IMR-90 (cell line): ENCODE results near the gene ST6GALNAC2.

ENCODE experiments used
- CEBPB ChIP-seq: IDR thresholded peaks from 2 replicates; pipeline ENCODE4 v1.6.1; 2012; ENCODE audit warnings: low read depth, low read length, improper control_type of control experiment
- CTCF ChIP-seq: conservative IDR thresholded peaks from 2 replicates; pipeline ENCODE4 v1.5.1; 2012; ENCODE audit warnings: mild to moderate bottlenecking, low read depth, low read length, improper control_type of control experiment
- MAFK ChIP-seq: IDR thresholded peaks from 2 replicates; pipeline ENCODE4 v1.6.1; 2012; ENCODE audit warnings: low read depth, low read length, improper control_type of control experiment

GRCh38 chr17:76549215-76549518 is 36.5 kb downstream of the ST6GALNAC2 start:
- TF ChIP-seq CTCF: no peak
- TF ChIP-seq MAFK: no peak
- no peak for TF ChIP-seq CEBPB
